HG02759 (cell line): Measurements from ENCODE around the gene SFI1.
A peak's percentile ranks its signal among the peaks of the same experiment; 100 is the strongest.

ENCODE experiments used
- ATAC-seq: cut with Tn5 transposase; IDR thresholded peaks from one replicate; pipeline ENCODE4 v1.9.1; 2021; ENCODE audit warnings: mild to moderate bottlenecking, moderate library complexity; ENCODE audit not compliant: unreplicated experiment

SFI1 gene

GRCh38 chr22:31661851-31662667, 165.7 kb downstream of the SFI1 start, which contains the start of gene PISD:
Gene PISD, minus strand, starts transcription at chr22:31662215. Its CDS starts 7 bp downstream, at chr22:31662208.
- peak; percentile 88 for ATAC-seq

GRCh38 chr22:31662668-31663037, 166.3 kb downstream of the SFI1 start:
- no peak for ATAC-seq
